MG63 (cell line): Measurements from ENCODE around the gene HMOX1. TPM values are rescaled to one million over a fixed set of nuclear protein-coding genes. Genes with fewer than 3 reads are reported as not detected.

Experiments
- DNase-seq: peaks from one replicate; pipeline ENCODE4 v3.0.0-alpha.2; 2020
- H3K27me3 ChIP-seq: fragments of 250-450 bp; sonication (Bioruptor Pico); 2 replicates; pipeline ENCODE4 v1.5.1; 2020; ENCODE audit warnings: mild to moderate bottlenecking, moderate library complexity
- H3K36me3 ChIP-seq: fragments of 250-450 bp; sonication (Bioruptor Pico); 2 replicates; pipeline ENCODE4 v1.5.1; 2020; ENCODE audit warnings: mild to moderate bottlenecking, moderate library complexity
- H3K4me3 ChIP-seq: fragments of 250-450 bp; sonication (Bioruptor Pico); 2 replicates; pipeline ENCODE4 v1.5.1; 2020; ENCODE audit warnings: mild to moderate bottlenecking, moderate library complexity
- H3K9me3 ChIP-seq: fragments of 250-450 bp; sonication (Bioruptor Pico); 2 replicates; pipeline ENCODE4 v1.5.1; 2020; ENCODE audit warnings: mild to moderate bottlenecking, moderate library complexity
- total RNA-seq: library from RNA; depleted of rRNA; stranded (reverse); fragments of >200 nt; shearing (Covaris generic); gene quantifications from 2 replicates; pipeline ENCODE4 v1.2.3, GENCODE V29; 2014; ENCODE audit warnings: low replicate concordance; rRNA removed

The HMOX1 gene
- 36.1 and 66.9 TPM in 2 replicates for total RNA-seq

- peaks cover 8% of the 10 kb centered on the region for H3K36me3 ChIP-seq
- DNase-seq: peak; percentile 91
- H3K27me3 ChIP-seq: no peaks in the 10 kb centered on the region
- H3K9me3 ChIP-seq: no peaks in the 10 kb centered on the region
- H3K4me3 ChIP-seq: peak within 1 kb of the TSS; percentile 71
These were observed at the start of gene HMOX1 for GRCh38 chr22:35380537-35381423. Gene HMOX1 (plus strand): TSS chr22:35381096. CDS start chr22:35381174, 78 bp downstream.

- DNase-seq: no peak
- Histone ChIP-seq H3K27me3 (no peaks in the 10 kb centered on the region), H3K9me3 (no peaks in the 10 kb centered on the region), H3K36me3 (peaks cover 8% of the 10 kb centered on the region), H3K4me3 (no peak overlapping the region)
These were observed 48.6 kb upstream of the HMOX1 start for GRCh38 chr22:35332278-35332677.

DNA sequence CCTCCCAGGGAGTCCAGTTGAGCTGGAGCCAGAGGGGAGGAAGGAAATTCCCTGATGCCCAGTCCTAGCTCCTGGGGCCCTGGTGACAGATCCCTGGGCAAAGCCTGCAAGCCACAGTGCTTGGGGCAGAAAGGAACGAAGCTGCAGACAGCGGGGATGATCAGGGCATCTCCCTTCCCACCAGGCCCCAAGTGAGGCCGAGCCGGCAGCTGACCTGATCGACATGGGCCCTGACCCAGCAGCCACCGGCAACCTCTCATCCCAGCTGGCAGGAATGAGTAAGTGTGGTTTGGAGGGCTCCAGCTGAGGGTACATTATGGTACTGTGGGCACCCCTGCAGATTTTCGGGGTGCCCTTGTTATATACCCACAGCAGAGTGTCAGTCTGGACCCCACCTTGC is 47.7 kb upstream of the HMOX1 start:
- Histone ChIP-seq H3K36me3 (peaks cover 8% of the 10 kb centered on the region), H3K27me3 (no peaks in the 10 kb centered on the region), H3K9me3 (no peaks in the 10 kb centered on the region), H3K4me3 (no peak overlapping the region)
- no peak for DNase-seq

DNA sequence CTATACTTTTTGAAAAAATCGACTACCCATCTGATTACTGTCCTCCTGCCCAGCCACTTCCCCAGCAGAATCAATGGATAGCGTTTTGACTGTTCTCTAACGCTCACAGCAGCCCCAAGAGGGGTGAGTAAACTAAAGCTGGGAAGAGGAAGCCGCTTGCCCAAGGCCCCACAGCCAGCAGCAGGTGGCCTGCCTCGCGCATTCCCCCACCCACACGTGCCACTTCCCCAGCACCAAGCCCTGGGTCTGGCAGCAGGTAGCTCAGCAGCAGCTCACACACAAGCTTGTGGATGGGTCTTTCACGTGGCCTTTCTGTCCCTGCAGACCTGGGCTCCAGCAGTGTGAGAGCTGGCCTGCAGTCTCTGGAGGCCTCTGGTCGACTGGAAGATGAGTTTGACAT is 46.9 kb upstream of the HMOX1 start:
- H3K9me3 ChIP-seq: no peaks in the 10 kb centered on the region
- no peaks in the 10 kb centered on the region for H3K27me3 ChIP-seq
- H3K4me3 ChIP-seq: no peak overlapping the region
- peaks cover 8% of the 10 kb centered on the region for H3K36me3 ChIP-seq
- no peak for DNase-seq

- no peaks in the 10 kb centered on the region for H3K27me3 ChIP-seq
- H3K4me3 ChIP-seq: no peak overlapping the region
- no peak for DNase-seq
- H3K36me3 ChIP-seq: peaks cover 4% of the 10 kb centered on the region; the same call in 1 of the 2 replicates
- no peaks in the 10 kb centered on the region for H3K9me3 ChIP-seq
These were observed 45.4 kb upstream of the HMOX1 start for GRCh38 chr22:35335468-35335867.

DNA sequence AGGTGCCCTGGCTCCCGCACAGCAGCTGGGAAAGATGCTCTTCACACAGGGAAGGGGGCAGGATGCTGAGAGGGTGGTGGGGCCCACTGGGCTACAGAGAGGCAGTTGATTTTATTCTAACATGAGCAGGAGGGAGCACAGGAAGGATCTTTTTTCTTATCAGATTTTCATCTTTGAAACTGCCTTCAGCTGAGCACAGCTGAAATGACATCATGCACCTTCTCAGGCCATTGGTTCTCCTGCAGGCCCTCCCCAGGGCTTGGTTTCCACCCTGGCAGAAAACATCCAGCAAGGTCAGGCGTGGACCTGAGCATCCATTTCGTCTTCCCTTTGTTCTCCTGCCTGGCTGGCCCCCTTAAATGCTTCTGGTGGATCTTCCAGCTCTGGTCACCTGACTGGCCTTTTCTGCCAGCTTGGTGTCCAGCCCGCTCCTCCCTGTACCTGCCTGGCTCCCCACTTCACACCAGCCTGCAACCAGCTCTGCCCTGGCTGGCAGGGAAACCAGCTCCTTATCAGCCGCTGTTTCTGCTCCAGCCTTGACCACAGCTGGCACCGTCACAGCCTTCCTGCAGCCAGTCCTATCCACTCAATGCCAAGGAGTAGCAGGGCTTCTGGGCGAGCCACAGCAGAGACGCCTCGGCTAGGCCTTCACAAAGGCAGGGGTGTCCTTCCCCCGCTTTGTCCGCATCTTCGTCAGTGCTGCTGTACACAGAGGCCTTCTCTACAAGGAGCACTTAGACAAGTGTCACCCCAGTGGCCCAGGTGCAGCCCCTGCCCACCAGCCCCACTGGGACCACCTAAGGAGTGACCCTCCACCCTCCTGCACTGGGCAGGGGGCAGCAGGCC is 44.7 kb upstream of the HMOX1 start:
- Histone ChIP-seq H3K9me3 (no peaks in the 10 kb centered on the region), H3K36me3 (peaks cover 4% of the 10 kb centered on the region; the same call in 1 of the 2 replicates), H3K4me3 (no peak overlapping the region), H3K27me3 (no peaks in the 10 kb centered on the region)
- no peak for DNase-seq

DNA sequence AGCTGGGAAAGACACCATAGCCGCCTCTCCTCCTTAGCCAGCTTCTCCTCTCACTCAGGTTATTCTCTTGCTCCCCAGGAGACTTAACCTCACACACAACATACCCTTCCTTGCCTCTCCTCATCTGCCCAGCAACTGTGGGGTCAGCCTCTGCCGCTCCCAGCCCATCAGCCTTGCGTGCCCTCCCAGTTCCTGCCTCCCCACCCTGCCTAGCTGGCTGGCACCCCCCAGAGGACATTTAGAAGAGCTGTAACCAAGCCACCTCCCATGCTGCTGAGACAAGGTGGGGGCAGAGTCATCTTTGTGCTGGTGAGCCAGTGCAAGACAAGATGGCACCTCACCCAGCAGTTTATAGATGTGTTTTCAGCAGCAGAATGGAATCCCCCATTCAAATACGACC is 43.0 kb upstream of the HMOX1 start:
- Histone ChIP-seq H3K27me3 (no peaks in the 10 kb centered on the region), H3K9me3 (no peaks in the 10 kb centered on the region), H3K4me3 (no peak overlapping the region), H3K36me3 (no peaks in the 10 kb centered on the region; the same call in 1 of the 2 replicates)
- no peak for DNase-seq

- Histone ChIP-seq H3K4me3 (no peak overlapping the region), H3K36me3 (no peaks in the 10 kb centered on the region; the same call in 1 of the 2 replicates), H3K27me3 (no peaks in the 10 kb centered on the region), H3K9me3 (no peaks in the 10 kb centered on the region)
- DNase-seq: no peak
These were observed 39.6 kb upstream of the HMOX1 start for GRCh38 chr22:35341090-35341874.

- Histone ChIP-seq H3K36me3 (no peaks in the 10 kb centered on the region; the same call in 1 of the 2 replicates), H3K9me3 (no peaks in the 10 kb centered on the region), H3K4me3 (no peak overlapping the region), H3K27me3 (no peaks in the 10 kb centered on the region)
- no peak for DNase-seq
These were observed 38.5 kb upstream of the HMOX1 start for GRCh38 chr22:35342390-35342789.

DNA sequence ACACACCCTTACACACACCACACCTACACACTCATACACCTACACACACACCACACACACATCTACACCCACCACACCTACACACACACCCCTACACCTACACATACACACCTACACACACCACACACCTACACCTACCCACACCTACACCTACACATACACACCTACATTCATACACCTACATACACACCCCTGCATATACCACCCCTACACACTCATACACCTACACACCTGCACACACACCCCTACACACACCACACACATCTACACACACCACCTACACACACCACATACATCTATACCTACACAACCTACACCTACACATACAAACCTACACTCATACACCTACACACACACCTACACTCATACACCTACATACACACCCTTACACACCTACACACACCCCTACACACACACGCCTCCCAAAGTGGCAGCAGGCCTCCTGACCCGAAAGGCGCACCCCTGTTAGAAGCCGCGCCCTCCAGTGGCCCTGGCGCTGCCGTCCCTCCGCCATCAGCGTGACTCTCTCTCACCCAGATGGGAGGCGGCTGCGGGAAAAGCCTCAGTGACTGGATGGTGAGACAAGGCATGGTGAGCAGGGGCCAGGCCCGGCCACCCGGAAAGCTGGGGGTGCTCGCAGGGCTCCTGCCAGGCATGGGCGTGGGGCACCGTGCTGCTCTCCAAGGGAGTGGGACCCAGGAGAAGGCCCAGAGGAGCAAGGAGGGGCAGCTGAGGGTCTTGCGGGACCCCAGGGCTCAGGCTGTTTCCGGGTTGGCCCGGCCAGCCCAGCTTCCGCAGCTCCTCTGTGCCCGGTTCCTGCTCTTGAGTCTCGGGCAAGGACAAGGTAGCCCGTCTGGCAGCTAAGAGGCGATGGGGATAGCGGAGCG is 37.0 kb upstream of the HMOX1 start:
- DNase-seq: no peak
- Histone ChIP-seq H3K4me3 (no peak overlapping the region), H3K9me3 (no peaks in the 10 kb centered on the region), H3K27me3 (no peaks in the 10 kb centered on the region), H3K36me3 (no peaks in the 10 kb centered on the region)

GRCh38 chr22:35344956-35345690 is 35.8 kb upstream of the HMOX1 start:
- no peaks in the 10 kb centered on the region for H3K36me3 ChIP-seq

GRCh38 chr22:35345808-35346505 is 34.9 kb upstream of the HMOX1 start:
- no peak for DNase-seq
- H3K4me3 ChIP-seq: no peak overlapping the region

More at GRCh38 chr22:35344956-35345690, 35.8 kb upstream of the HMOX1 start:
- H3K9me3 ChIP-seq: no peaks in the 10 kb centered on the region
- H3K27me3 ChIP-seq: no peaks in the 10 kb centered on the region
- DNase-seq: no peak
- no peak overlapping the region for H3K4me3 ChIP-seq

DNA sequence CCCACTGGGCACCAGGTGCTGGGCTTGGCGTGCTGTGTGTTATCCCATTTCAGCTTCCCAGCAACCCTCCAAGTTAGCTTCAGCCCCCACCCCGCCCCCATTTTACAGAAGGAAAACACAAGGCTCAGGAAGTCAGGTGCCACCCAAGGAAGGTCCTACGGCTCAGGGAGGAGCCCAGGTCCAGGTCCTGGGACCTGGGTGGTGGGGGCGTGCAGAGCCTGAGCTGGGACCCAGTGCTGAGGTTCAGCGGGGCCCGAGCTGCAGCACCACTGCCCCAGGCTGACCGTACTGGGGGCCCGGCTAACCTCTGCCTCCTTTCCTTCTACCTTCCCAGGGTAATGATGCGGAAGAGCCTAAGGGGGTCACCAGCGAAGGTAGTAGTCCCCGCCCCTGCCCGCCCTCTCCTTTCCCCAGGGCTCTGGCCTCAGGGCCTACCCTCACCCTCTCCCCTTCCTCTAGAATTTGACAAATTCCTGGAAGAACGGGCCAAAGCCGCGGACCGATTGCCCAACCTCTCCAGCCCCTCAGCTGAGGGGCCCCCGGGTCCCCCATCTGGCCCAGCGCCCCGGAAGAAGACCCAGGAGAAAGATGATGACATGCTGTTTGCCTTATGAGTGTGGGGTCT is 34.2 kb upstream of the HMOX1 start:
- DNase-seq: no peak
- no peaks in the 10 kb centered on the region for H3K27me3 ChIP-seq
- no peak overlapping the region for H3K4me3 ChIP-seq
- no peaks in the 10 kb centered on the region for H3K9me3 ChIP-seq
- H3K36me3 ChIP-seq: no peaks in the 10 kb centered on the region

More at GRCh38 chr22:35345808-35346505, 34.9 kb upstream of the HMOX1 start:
- Histone ChIP-seq H3K27me3 (no peaks in the 10 kb centered on the region), H3K36me3 (no peaks in the 10 kb centered on the region), H3K9me3 (no peaks in the 10 kb centered on the region)

- no peak overlapping the region for H3K4me3 ChIP-seq
- H3K9me3 ChIP-seq: no peaks in the 10 kb centered on the region
These were observed 33.4 kb upstream of the HMOX1 start for GRCh38 chr22:35347462-35347861.

More at GRCh38 chr22:35347462-35347861, 33.4 kb upstream of the HMOX1 start:
- no peak for DNase-seq
- H3K27me3 ChIP-seq: no peaks in the 10 kb centered on the region
- H3K36me3 ChIP-seq: no peaks in the 10 kb centered on the region
